K562 (cell line): ENCODE data around the gene TGM5. TPM values are rescaled to one million over a fixed set of nuclear protein-coding genes. Genes with fewer than 3 reads are reported as not detected.

ENCODE experiments used
- CBX8 ChIP-seq: fragments of 200-600 bp; sonication (generic); IDR thresholded peaks from 2 replicates; pipeline ENCODE4 v1.6.1; 2012; ENCODE audit warnings: borderline replicate concordance, mixed run types, low read depth, mild to moderate bottlenecking, moderate library complexity, mixed read lengths, low read length, control low read depth, inconsistent platforms; ENCODE audit not compliant: poor library complexity, severe bottlenecking; ENCODE audit errors: extremely low read depth
- CREB3 ChIP-seq: fragments of 450-650 bp; conservative IDR thresholded peaks from 2 replicates; pipeline ENCODE4 v1.6.1; 2016; ENCODE audit warnings: missing genetic modification characterization, low read depth, mild to moderate bottlenecking, missing compliant biosample characterization, moderate library complexity
- DNMT1 ChIP-seq: fragments of 450-650 bp; IDR thresholded peaks from 2 replicates; pipeline ENCODE4 v1.6.1; 2016; ENCODE audit warnings: antibody characterized with exemption, mild to moderate bottlenecking
- FOXM1 ChIP-seq, 2 experiments: fragments of 450-650 bp in 1 of 2; sonication (generic) in 1 of 2; formaldehyde crosslinking in 1 of 2; IDR thresholded peaks; 2 replicates each; pipeline versions ENCODE4 v1.6.1 to v1.9.0; 2017 to 2022; ENCODE audit warnings: low read depth in 2 of 2, mild to moderate bottlenecking in 2 of 2, missing genetic modification reagents in 1 of 2, moderate library complexity in 1 of 2
- MAFK ChIP-seq: IDR thresholded peaks from 2 replicates; pipeline ENCODE4 v1.6.1; 2011; ENCODE audit warnings: low read length, improper control_type of control experiment
- MBD2 ChIP-seq: sonication (generic); IDR thresholded peaks from 2 replicates; pipeline ENCODE4 v1.6.1; 2016; ENCODE audit warnings: low read depth, borderline replicate concordance
- PCBP1 ChIP-seq: fragments of 200-400 bp; formaldehyde crosslinking; IDR thresholded peaks from 2 replicates; pipeline ENCODE4 v1.6.1; 2018; ENCODE audit warnings: mild to moderate bottlenecking, low read depth, low read length; ENCODE audit not compliant: poor library complexity, severe bottlenecking
- TOE1 ChIP-seq, 2 experiments: fragments of 450-650 bp in 1 of 2; sonication (generic) in 1 of 2; formaldehyde crosslinking in 1 of 2; IDR thresholded peaks; 2 replicates each; pipeline versions ENCODE4 v1.7.1 to v1.8.0; 2016 to 2022; ENCODE audit warnings: borderline replicate concordance in 2 of 2, mild to moderate bottlenecking in 2 of 2, antibody characterized with exemption in 1 of 2, inconsistent platforms in 1 of 2, low read depth in 1 of 2, missing genetic modification reagents in 1 of 2, moderate library complexity in 1 of 2
- TRIM25 ChIP-seq: fragments of 450-650 bp; IDR thresholded peaks from 2 replicates; pipeline ENCODE4 v1.7.0; 2016; ENCODE audit warnings: borderline replicate concordance
- ZFP91 ChIP-seq: sonication (generic); formaldehyde crosslinking; IDR thresholded peaks from 2 replicates; pipeline ENCODE4 v1.8.0; 2022; ENCODE audit warnings: mild to moderate bottlenecking, missing genetic modification reagents
- ZNF318 ChIP-seq, 2 experiments: fragments of 450-650 bp; IDR thresholded peaks; 2 replicates each; pipeline ENCODE4 v1.6.1; 2016; ENCODE audit warnings: mild to moderate bottlenecking in 2 of 2, borderline replicate concordance in 1 of 2, low read depth in 1 of 2, moderate library complexity in 1 of 2
- ZNF354B ChIP-seq: fragments of 250-450 bp; sonication (Bioruptor Pico); IDR thresholded peaks from 2 replicates; pipeline ENCODE4 v1.4.0; 2020
- polyA plus RNA-seq, 8 experiments: library from polyadenylated mRNA; depleted of rRNA in 4 of 8; stranded (reverse) in 5 of 8; unstranded in 3 of 8; fragments of >200 nt; fragmentation: Nextera tagmentation in 2 of 8; fragmentation: Illumina TruSeq in 1 of 8; extraction: Ambion mirVana in 2 of 8; extraction: Trizol in 1 of 8; gene quantifications; 2 replicates each; pipeline versions ENCODE4 v1.2.1 to v1.2.3, GENCODE V29; 2011 to 2014; ENCODE audit warnings: inconsistent platforms in 1 of 8, missing spikeins in 1 of 8
- total RNA-seq, 7 experiments: library from RNA; depleted of rRNA in 6 of 7; stranded (reverse); fragments of >200 nt in 6 of 7; fragmentation: Illumina TruSeq in 2 of 7; extraction: Trizol in 2 of 7; gene quantifications; 2 replicates each; pipeline versions ENCODE4 v1.2.1 to v1.2.3, GENCODE V29; 2011 to 2021; ENCODE audit warnings: low replicate concordance in 1 of 7

TGM5 gene
- total and polyA plus RNA-seq, 9 of the 15 experiments (the other 6 are each of a cell fraction or from before 2014, with no cell fraction given), result 0.03 to 0.10 (median 0.07) TPM; not detected in 6

- TF ChIP-seq ZNF318 (IDR thresholded peaks at IDR 0.05; ENCODE audit: borderline replicate concordance in 1 of 2, low read depth in 1 of 2), result no peak
- no peak for TF ChIP-seq ZFP91
- TF ChIP-seq ZNF354B (CRISPR knock-in tag), result no peak
- TF ChIP-seq DNMT1, result no peak
- no peak for TF ChIP-seq CBX8
- TF ChIP-seq MBD2, result no peak
- no peak for TF ChIP-seq CREB3 (tag)
- no peak for TF ChIP-seq TRIM25
- no peak for TF ChIP-seq PCBP1
- no peak for TF ChIP-seq TOE1 (IDR thresholded peaks at IDR 0.05; ENCODE audit: borderline replicate concordance)
- no peak for TF ChIP-seq TOE1 (CRISPR knock-in tag; IDR thresholded peaks at IDR 0.05; ENCODE audit: borderline replicate concordance, low read depth)
- peak; percentile 46; the same call in 1 of the 2 replicates for TF ChIP-seq MAFK
- no peak; the same call in 1 of the 2 replicates for TF ChIP-seq FOXM1 (IDR thresholded peaks at IDR 0.05; ENCODE audit: low read depth)
- no peak for TF ChIP-seq FOXM1 (CRISPR knock-in tag; IDR thresholded peaks at IDR 0.05; ENCODE audit: low read depth)
Measured at GRCh38 chr15:43230640-43231115, 36.0 kb downstream of the TGM5 start (continued).
